Raji (cell line): ENCODE results near the gene PSME4.

ENCODE experiments used
- POLR2A ChIP-seq: IDR thresholded peaks from 2 replicates; pipeline ENCODE4 v1.6.1; 2011; ENCODE audit warnings: low read depth, low read length, control low read depth; ENCODE audit not compliant: insufficient read depth

Gene PSME4

DNA sequence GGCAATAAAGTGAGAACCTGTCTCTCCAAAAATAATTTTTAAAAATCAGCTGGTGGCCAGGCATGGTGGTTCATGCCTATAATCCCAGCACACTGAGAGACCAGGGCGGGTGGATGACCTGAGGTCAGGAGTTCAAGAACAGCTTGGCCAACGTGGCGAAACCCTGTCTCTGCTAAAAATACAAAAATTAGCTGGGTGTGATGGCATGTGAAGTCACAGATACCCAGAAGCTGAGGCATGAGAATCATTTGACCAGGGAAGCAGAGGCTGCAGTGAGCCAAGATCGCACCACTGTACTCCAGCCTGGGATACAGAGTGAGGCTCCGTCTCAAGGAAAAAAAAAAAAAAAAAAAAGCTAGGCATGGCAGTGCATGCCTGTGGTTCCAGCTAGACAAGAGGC, 103.6 kb downstream of the PSME4 start:
- TF ChIP-seq POLR2A: no peak

DNA sequence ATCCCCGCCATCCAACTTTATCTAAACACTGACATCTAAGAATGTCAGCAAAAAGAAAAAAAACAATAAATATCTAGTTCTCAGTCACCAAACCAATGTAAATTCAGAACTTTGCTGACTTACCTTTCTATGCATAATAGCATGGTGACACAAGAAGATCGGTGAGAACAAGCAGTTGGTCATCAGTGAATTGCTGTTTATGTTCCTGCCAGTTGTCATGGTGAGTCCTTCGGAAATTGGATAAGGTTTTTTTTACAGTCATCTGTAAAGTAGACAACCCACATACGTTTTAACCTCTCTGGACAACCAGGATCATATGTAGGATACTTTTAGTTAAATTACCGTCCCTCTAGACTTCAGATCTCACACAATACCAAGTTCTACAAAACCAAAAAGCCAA, 104.8 kb downstream of the PSME4 start:
- TF ChIP-seq POLR2A: no peak

DNA sequence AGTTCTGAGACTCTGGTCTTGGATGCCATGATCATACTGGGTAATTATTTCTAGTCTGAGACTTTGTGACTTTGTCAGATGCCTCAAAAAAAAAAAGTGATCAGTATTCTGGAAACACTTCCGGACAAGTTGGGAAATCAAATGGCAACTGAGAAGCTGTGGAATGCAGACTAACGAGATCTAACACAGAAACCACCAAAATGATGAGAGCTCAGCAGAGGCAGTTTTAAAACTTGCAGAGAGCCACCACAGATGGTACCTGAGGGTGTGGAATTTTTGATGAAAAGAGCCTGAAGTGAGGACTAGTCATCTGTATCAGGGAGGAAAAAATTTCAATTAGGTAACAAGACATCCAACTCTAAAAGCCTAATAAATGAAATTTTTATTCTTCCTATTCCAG, 105.5 kb downstream of the PSME4 start:
- no peak for TF ChIP-seq POLR2A

DNA sequence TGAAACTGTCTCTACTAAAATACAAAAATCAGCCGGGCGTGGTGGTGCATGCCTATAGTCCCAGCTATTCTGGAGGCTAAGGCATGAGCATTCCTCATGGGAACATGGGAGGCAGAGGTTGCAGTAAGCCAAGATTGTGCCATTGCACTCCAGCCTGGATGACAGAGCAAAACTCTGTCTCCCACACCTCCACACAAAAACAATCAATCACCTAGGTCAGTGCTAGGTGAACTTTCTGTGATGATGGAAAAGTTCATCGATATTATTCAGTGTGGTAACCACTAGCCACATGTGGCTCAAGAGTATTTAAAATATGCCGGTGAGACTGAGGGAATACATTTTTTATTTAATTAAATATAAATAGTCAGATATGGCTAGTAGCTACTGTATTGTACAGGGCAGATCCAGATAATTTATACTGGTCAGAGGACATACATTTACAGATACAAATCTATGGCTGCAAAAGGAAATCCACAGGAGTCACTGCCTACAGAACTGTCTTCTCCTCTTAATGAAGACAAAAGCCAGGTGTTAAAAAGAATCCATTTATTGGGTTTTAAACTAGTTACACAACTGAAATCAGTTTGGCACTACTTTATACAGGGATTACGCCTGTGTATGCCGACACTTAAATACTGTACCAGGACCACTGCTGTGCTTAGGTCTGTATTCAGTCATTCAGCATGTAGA, 107.1 kb downstream of the PSME4 start:
- TF ChIP-seq POLR2A: no peak

DNA sequence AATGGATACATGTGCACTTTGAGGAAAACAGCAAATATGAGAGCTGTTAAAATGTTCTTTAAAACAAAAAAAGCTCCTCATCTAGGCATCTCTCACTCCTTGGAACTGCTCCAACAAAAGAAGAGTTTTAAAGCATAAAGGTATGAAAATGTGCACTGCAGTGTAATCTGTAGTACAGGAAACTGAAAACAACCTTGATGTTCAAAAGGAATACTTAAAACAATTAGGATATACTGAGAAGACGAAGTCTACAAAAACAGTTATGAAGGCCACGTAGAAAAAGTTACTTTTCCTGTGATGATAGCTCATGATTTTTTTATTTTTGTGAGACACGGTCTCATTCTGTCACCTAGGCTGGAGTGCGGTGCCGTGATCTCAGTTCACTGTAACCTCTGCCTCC, 109.0 kb downstream of the PSME4 start:
- TF ChIP-seq POLR2A: no peak

DNA sequence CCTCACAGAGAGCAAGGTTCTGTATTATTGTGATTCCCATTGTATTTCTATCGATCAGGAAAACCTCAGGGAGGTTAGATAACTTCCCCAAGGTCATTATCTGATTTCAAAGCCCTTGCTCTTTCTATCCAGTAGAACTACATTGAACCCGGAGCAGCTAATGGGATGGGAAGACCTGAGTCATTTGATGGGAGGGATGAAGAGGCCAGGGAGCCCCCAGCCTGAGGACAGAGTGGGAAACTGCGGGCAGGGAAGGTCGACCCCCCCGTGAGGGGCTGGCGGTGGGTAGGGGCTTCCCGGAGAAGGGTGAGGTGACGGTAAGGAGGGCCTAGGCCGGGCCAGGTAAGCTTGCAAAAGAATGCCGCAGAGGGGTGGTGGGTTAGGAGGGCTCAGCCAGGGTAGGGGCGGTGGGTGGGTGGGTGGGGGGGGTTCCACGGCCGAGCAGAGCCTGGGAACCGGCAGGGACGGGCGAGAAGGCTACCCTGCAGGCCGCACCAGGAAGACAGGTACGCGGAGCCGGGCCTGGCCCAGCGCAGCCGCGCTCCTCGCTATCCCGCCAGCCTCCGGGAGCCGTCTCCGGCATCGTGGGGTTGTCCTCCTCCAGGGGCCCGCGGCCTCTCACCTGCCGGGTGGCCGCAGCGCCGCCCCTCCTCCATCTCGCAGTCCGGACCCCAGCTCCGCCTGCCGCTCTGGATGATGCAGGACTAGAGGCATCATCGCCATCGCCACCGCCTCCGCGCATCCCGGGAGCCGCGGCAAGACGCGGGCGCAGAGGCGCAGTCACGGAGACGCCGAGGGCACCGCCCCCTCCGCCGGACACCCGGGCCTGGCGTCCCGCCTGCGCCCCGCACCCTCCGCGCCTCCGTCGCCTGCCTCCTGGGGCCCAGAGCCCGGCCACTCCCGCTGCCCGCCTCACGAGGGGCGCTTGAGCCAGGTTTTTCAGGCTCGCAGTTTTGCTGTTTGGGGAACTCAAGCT, 111.3 kb downstream of the PSME4 start, which contains the start of gene GPR75:
Gene GPR75, minus strand, starts transcription at position 762 of the 976 bp plus-strand sequence. CDS start 5,211 bp downstream, outside the sequence.
- TF ChIP-seq POLR2A: no peak

DNA sequence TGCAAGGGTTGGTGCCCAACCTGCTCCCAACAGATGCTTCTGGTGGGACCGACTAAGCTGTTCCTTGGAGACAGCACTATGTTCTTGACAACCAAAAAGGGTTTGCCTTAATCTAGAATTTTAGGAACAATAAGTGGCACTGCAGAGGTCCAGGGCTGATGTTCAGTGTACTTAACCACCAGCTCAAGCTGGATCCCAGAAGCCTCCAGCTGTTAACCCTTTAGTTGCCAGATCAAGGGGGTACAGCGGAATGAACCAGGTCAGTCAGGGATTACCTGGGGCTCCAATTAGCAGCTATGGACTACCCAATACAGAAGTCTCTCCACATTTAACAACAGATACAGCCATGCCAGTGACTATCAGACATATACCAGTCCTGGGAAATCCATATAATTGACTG, 114.5 kb downstream of the PSME4 start:
- no peak for TF ChIP-seq POLR2A

DNA sequence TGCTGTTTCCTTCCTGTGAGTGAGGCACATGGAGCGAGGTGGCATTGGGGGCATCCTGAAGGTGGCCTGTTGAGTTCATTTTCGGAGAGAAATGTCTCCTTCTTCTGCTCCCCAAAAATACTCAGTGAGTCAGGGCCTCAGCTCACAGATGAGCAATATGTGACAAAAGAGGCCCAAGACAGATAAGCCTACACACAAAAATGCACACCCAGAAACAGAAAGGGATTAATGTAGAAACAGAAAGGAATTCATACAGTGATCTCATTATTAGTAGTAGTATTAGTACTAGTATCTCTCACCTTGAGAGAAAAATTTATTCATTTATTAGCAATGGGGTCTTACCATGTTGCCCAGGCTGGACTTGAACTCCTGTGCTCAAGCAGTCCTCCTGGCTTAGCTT, 116.1 kb downstream of the PSME4 start:
- TF ChIP-seq POLR2A: no peak

DNA sequence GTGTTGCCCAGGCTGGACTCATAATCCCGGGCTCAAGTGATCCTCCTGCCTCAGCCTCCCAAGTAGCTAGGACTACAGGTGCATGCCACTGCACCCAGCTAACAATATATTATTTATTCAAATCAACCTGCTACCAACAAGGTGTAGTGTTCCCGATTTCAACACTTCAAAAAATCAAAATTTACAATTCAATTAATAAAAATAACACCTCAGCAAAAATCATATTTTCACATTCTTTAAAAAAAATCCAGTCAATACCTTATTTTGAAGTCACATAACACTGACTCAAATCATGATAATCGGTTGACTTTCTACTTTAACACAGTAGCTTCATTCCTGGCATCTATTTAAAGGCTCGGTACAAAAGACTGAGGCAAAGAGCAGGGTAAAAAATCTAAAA, 118.3 kb downstream of the PSME4 start:
- TF ChIP-seq POLR2A: no peak

DNA sequence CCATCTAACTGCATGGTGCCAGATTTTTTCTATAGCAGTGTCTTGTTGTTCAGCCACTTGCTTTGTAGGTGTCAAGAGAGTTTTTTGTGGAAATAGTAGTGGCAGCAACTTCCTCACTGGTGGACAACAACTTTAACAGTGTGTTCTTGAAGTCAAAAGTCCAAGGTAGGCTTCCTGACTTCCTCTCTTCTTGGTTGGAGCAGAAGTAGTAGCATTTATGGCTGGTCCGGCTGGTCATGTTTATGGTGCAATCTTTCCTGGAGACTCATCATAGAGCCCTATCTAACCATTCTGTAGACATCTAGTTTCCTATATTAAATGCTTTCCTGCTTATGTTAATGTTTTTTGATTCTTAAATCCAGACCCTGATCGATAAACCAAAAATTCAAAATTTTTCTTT, 122.7 kb downstream of the PSME4 start:
- no peak for TF ChIP-seq POLR2A

DNA sequence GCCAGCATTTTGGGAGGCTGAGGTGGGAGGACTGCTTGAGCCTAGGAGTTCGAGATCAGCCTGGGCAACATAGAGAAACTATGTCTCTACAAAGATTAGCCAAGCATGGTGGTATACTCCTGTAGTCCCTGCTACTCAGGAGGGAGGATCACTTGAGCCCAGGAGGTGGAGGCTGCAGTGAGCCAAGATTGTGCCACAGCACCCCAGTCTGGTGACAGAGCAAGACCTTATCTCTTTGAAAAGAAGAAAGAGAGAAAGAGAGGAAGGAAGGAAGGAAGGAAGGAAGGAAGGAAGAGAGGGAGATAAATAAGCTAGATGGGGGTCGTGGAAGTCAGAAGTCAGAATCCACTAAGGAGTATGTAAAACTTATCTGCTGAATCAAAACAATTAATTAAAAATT, 127.2 kb downstream of the PSME4 start:
- no peak for TF ChIP-seq POLR2A

DNA sequence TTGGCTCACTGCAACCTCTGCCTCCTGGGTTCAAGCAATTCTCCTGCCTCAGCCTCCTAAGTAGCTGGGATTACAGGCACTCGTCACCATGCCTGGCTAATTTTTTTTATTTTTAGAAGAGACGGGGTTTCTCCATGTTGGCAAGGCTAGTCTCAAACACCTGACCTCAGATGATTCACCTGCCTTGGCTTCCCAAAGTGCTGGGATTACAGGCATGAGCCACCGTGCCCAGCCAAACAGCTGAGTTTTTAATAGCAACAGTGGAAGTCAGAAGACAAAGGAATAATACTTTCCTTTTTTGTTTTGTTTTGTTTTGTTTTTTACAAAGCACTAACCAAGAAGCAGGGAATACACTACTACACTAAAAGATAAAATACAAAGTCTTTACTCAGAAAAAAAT, 127.9 kb downstream of the PSME4 start:
- no peak for TF ChIP-seq POLR2A

DNA sequence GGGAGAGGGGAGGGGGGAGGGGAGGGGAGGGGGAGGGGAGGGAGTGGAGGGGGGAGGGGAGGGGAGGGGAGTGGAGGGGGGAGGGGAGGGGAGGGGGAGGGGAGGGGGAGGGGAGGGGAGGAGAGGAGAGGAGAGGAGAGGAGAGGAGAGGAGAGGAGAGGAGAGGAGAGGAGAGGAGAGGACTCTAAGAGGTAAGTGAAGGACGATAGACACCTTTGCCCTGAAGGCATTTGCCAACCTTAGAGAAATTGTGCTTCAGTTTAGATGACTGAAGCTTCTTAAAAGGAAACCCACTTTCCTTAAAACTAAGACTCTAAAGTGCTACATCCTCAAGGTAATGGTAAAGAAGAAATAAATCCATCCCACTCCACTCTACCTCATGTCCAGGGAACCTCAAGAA, 130.2 kb downstream of the PSME4 start:
- TF ChIP-seq POLR2A: no peak

DNA sequence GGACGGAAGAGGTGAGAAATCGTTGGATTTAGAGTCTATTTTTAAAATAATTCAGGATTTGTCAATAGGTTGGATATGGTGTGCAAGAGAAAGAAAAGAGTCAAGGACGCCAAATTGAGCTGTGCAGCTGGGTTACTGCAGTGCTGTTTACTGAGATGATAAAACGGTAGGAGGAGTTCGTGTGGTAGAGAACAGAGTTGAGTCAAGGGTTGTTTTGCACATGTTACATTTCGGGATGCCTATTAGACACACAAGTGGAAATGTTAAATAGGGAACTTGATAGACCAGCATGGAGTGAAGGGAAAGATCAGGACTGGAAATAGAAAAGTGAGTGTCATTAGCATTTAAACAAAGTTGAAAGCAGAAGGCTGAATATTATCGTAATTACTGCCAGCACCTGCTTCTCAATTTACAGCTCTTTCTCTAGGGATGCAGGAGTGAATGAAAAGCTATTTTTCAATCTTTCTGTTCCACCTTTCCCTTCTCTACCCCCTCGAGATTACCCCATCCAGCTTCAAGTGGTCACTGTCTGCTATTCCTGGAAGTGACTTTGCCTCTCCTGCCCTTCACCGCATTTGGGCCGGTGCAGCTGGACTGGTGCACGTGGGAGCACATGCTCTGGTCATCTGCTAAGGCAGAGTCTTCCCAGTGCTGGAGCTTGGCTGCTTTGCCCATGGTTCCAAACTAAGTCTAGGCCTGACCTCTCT, 141.4 kb downstream of the PSME4 start:
- no peak for TF ChIP-seq POLR2A

DNA sequence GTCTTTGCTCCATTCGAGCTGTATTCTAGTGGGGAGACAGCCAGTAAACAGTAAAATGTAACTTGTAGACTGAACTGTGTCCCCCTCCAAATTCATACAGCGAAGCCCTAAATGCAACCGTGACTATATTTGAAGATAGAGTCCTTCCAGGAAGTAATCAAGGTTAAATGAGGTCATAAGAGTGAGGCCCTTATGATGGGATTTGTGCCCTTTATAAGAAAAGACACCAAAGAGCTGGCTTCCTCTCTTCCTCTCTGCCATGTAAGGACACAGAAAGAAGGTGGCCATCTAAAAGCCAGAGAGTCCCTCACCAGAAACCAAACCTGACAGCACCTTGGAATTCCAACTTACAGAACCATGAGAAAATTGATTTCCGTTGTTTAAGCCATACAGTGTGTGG, 142.5 kb downstream of the PSME4 start:
- TF ChIP-seq POLR2A: no peak

DNA sequence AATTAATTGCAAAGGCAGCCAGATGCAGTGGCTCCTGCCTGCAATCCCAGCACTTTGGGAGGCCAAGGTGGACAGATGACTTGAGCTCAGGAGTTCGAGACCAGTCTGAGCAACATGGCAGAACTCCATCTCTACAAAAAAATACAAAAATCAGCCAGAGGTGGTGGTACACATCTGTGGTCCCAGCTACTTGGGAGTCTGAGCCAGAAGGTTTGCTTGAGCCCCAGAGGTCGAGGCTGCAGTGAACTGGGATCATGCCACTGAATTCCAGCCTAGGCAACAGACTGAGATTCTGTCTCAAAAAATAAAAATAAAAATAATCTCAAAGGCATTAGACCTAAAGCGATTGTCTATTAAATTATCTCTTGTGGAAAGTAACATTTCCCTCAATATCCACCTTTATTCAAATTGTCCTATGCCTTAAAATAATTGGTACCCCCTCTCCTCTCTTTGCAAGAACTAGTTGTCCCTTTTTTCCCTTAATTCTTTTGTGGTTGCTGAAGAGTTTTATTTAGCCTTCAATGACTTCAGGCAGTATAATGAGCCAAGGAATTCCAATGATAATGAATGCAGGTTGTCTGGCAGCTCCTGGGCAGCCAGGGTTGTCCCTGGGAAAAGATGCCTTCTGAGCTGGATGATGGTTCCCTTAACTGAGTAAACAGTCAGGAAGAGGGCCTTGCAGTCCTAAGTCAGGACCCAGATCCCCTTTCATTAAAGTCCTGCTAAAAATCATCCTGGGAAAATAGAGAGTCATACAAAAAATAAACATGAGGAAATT, 143.2 kb downstream of the PSME4 start:
- no peak for TF ChIP-seq POLR2A
